ENCODE data around the gene DNMBP. TPM values are rescaled to one million over a fixed set of nuclear protein-coding genes. Genes with fewer than 3 reads are reported as not detected.
A peak's percentile ranks its signal among the peaks of the same experiment; 100 is the strongest.

Gene DNMBP
- polyA plus RNA-seq, 1 experiment, result 16.3 TPM

DNA sequence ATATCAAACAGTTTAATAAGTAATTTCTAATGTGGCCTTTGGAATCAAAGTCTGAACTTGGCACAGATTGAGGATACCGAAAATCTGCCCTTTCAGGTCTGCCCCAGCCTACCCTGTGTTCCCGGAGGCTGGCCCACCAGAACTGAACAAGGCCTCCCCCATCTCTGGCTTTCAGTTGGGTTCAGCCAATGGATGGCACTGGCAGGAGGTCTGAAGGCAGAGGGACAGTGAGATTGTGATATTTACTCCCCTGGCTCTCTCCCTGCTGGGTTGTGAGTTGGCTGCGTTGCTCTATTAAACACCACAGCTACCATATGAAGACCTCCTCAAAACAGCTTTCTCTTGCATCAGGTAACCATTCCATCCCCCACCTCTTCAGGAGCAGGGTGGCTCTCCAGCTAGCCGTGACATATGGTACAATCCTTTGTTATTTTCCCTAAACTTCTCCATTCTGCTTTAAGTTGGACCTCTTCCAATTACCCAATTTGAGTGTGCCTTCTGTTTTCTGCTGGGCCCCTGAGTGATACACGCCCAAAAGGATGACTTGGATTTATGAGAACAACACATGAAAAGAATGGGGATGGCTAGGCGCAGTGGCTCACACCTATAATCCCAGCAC lies 28.1 kb downstream of the DNMBP start:
- TF ChIP-seq, protein P1, sequence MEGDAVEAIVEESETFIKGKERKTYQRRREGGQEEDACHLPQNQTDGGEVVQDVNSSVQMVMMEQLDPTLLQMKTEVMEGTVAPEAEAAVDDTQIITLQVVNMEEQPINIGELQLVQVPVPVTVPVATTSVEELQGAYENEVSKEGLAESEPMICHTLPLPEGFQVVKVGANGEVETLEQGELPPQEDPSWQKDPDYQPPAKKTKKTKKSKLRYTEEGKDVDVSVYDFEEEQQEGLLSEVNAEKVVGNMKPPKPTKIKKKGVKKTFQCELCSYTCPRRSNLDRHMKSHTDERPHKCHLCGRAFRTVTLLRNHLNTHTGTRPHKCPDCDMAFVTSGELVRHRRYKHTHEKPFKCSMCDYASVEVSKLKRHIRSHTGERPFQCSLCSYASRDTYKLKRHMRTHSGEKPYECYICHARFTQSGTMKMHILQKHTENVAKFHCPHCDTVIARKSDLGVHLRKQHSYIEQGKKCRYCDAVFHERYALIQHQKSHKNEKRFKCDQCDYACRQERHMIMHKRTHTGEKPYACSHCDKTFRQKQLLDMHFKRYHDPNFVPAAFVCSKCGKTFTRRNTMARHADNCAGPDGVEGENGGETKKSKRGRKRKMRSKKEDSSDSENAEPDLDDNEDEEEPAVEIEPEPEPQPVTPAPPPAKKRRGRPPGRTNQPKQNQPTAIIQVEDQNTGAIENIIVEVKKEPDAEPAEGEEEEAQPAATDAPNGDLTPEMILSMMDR (IDR thresholded peaks at IDR 0.05; ENCODE audit: insufficient read depth, low read depth, low read length), result no peak
- DNase-seq (ENCODE audit: low read depth), result no peak
- ChIA-PET CTCF (interaction anchor here (2.0 to 2.6 kb wide), 2 partner anchors 10 to 27 kb away, joined by 10 read pairs; partner anchors contain the start of gene DNMBP), POLR2A (no interaction called here)
- Histone ChIP-seq H3K27me3 (ENCODE audit: control insufficient read depth, insufficient read depth, low read length) (no peaks in the 10 kb centered on the region), H3K36me3 (ENCODE audit: control insufficient read depth, insufficient read depth, low read length) (no peaks in the 10 kb centered on the region), H3K4me3 (ENCODE audit: low read depth, low read length) (no peak overlapping the region)

DNA sequence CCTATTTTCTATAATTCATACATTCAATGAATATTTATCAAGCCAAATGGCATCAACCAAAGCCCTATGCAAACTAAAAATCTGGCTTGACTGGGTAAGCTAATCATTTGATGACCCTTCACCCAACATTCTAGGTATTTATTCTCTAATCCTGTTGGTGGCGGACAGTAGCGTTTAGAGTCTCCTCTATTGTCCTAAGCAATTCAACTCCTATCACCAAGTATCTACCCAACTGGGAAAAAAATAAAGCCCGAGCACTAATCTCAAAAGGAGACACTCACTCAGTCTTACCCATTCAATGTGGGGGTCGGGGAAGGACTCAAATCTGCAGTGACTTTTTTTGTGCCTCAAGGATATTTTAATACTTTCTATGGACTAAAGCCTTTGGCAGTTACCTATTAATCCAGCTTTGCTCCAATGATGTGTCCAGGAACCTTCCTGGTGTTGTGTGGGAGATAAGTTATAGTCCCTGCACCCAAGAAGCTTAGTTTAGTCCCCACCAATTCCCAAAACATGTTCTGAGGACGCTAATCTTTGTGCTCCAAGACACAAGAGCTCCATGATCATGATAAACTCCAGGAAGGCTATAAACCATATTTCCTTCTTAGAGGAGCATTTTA lies 30.6 kb downstream of the DNMBP start:
- DNase-seq (ENCODE audit: low read depth), result no peak
- ChIA-PET POLR2A (no interaction called here), CTCF (interaction anchor here (0.9 to 1.1 kb wide), 3 partner anchors 14 to 30 kb away, joined by 3 to 4 read pairs (median 3); partner anchors contain the start of gene DNMBP)
- TF ChIP-seq, protein P1 (IDR thresholded peaks at IDR 0.05; ENCODE audit: insufficient read depth, low read depth, low read length), result no peak
- Histone ChIP-seq H3K4me3 (ENCODE audit: low read depth, low read length) (no peak overlapping the region), H3K27me3 (ENCODE audit: control insufficient read depth, insufficient read depth, low read length) (no peaks in the 10 kb centered on the region), H3K36me3 (ENCODE audit: control insufficient read depth, insufficient read depth, low read length) (no peaks in the 10 kb centered on the region)

DNA sequence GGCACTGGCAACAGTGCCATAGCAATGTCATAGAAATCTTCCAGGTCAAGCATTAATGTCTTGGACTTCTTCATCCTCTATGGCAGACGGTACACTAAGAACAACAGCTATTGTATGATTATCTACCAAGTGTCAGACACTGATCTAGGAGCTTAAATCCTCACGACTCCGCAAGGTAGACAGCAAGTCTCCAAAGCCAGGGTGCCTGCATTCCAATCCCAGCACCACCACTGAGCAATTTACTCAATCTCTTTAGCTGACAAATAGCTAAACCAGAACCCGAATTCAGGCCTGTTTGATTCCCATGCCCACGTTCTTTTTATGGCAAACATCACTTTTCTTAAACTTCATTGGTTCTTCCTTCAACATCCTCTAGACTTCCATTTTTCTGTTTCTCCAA lies 31.8 kb downstream of the DNMBP start:
- TF ChIP-seq, protein P1 (IDR thresholded peaks at IDR 0.05; ENCODE audit: insufficient read depth, low read depth, low read length), result no peak
- ChIA-PET CTCF (interaction anchor here (0.8 to 4.3 kb wide), 5 partner anchors 24 to 132 kb away, joined by 3 to 24 read pairs (median 11); partner anchors contain the start of gene DNMBP), POLR2A (no interaction called here)
- Histone ChIP-seq H3K36me3 (ENCODE audit: control insufficient read depth, insufficient read depth, low read length) (no peaks in the 10 kb centered on the region), H3K4me3 (ENCODE audit: low read depth, low read length) (no peak overlapping the region), H3K27me3 (ENCODE audit: control insufficient read depth, insufficient read depth, low read length) (no peaks in the 10 kb centered on the region)
- no peak for DNase-seq (ENCODE audit: low read depth)

DNA sequence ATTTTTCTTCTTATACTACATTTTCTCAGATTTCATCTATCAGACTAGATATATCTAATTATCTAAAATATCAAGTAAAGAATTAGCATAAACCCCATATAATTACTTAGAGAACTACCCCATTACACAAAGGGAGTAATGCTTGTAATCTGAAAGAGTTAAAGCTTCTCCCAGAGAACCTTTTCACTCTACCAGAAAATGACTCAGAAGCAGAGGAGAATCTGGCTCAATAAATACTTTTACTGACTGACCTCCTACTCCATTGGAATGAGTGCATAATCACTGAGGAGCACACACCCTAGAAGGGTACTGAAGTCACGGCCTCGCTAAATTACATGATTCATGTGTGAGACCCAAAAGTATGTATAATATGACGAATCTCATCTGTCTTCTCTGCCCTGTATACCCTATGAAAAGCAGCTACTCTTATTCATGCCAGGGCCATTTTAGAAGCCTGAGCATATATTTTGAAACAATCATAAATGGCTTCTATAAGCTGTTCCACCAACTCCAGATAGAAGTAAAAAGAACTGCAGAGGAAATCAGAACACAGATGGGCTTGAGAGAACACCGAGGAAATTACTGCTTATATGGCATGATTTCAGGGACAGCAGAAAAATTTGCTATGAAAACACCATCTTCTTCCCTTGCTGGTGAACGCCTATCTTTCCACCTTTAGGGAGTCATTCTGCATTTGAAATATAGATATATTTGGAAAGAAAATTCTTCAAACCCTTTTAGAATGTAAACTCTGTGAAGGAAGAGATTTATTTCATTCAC lies 32.7 kb downstream of the DNMBP start:
- TF ChIP-seq, protein P1 (IDR thresholded peaks at IDR 0.05; ENCODE audit: insufficient read depth, low read depth, low read length), result no peak
- Histone ChIP-seq H3K27me3 (ENCODE audit: control insufficient read depth, insufficient read depth, low read length) (no peaks in the 10 kb centered on the region), H3K4me3 (ENCODE audit: low read depth, low read length) (no peak overlapping the region), H3K36me3 (ENCODE audit: control insufficient read depth, insufficient read depth, low read length) (no peaks in the 10 kb centered on the region)
- POLR2A ChIA-PET, result no interaction called here
- peak; percentile 89 for DNase-seq (ENCODE audit: low read depth)
- CTCF ChIA-PET, result interaction anchor here (0.8 to 4.3 kb wide), 6 partner anchors 25 to 131 kb away, joined by 3 to 24 read pairs (median 8); partner anchors contain the start of gene DNMBP

All from BJ (cell line).